ENCODE results near the gene PTPRM.

DNA sequence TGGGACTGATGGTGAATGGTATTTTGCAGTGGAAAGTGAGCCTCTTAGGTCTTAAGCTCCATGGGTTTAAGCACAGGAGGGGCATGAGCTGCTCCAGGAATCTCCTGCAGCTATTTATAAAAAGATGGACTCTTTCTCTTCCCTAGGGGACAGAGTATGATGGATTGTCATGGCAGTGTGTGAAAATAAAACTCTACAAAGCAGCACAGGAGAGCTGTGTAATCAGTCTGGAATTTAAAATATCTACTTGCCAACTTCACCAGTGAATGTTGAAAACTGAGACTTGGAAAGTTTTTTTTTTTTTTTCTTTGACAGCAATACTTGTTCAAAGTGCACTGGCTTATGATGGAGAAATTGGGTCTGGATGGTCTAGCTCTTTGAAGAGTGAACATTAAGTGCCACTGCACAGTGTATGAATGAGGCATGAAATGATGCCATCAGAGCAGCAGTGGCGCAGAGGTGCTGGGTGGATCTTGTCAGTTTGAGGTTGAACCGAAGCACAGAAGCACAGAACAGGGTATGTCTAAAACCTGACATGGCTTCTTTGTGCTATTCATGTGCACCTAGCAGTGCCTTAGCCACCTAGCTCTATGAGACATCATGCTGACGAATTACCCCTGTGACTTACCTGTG lies 245.4 kb downstream of the PTPRM start:
- TF ChIP-seq POLR2A (IDR thresholded peaks at IDR 0.05; ENCODE audit: low read depth, low read length) (no peak), POLR2AphosphoS5 (IDR thresholded peaks at IDR 0.05; ENCODE audit: low read depth, low read length) (no peak)

Data from GM12892 (cell line).